PC-3 (cell line): Measurements from ENCODE around the gene METTL5. TPM values are rescaled to one million over a fixed set of nuclear protein-coding genes. Genes with fewer than 3 reads are reported as not detected.

Experiments
- ATAC-seq: fragments of 200-7000 bp; cut with Tn5 transposase; 2 replicates; pipeline ENCODE4 v1.9.1; 2020; ENCODE audit warnings: mild to moderate bottlenecking, moderate library complexity
- BruUV-seq: library from RNA; stranded (reverse); fragments of 400-500 nt; replicated peaks from 2 replicates; lab custom pipeline; 2021; lab: Mats Ljungman, UMichigan
- CTCF ChIA-PET: fragments of 300-600 bp; sonication (Branson Sonifier 250); formaldehyde crosslinking; loops from one replicate; lab custom pipeline; 2022; ENCODE audit warnings: antibody characterized with exemption; lab: Charles Lee
- POLR2A ChIA-PET: fragments of 300-600 bp; sonication (Branson Sonifier 250); formaldehyde crosslinking; loops from one replicate; lab custom pipeline; 2022; ENCODE audit warnings: antibody characterized with exemption; ENCODE audit not compliant: unreplicated experiment; lab: Charles Lee
- DNase-seq: peaks from one replicate; pipeline ENCODE4 v3.0.0-alpha.2; 2015
- H2AFZ ChIP-seq: fragments of 300-600 bp; sonication (generic); 2 replicates; pipeline ENCODE4 v1.6.0; 2016; ENCODE audit warnings: antibody characterized with exemption, low read length
- H3F3A ChIP-seq: fragments of 300-600 bp; sonication (generic); one replicate; pipeline ENCODE4 v1.6.0; 2017; ENCODE audit warnings: antibody characterized with exemption, low read length, control low read depth, mild to moderate bottlenecking; ENCODE audit not compliant: unreplicated experiment
- H3K27ac ChIP-seq: fragments of 300-600 bp; sonication (generic); 2 replicates; pipeline ENCODE4 v1.5.1; 2016; ENCODE audit warnings: mild to moderate bottlenecking, low read length
- H3K27me3 ChIP-seq: fragments of 300-600 bp; sonication (generic); 2 replicates; pipeline ENCODE4 v1.6.1; 2016; ENCODE audit warnings: low read length, mixed read lengths
- H3K36me3 ChIP-seq: fragments of 300-600 bp; sonication (generic); 2 replicates; pipeline ENCODE4 v1.6.1; 2016; ENCODE audit warnings: low read depth, mixed run types, low read length, mixed read lengths
- H3K4me1 ChIP-seq: fragments of 300-600 bp; sonication (generic); 2 replicates; pipeline ENCODE4 v1.5.1; 2016; ENCODE audit warnings: low read length; ENCODE audit not compliant: insufficient read depth
- H3K4me2 ChIP-seq: fragments of 300-600 bp; sonication (generic); 2 replicates; pipeline ENCODE4 v1.6.0; 2016; ENCODE audit warnings: low read length
- H3K4me3 ChIP-seq: fragments of 300-600 bp; sonication (generic); 2 replicates; pipeline ENCODE4 v1.5.1; 2016; ENCODE audit warnings: mild to moderate bottlenecking, low read length, mixed read lengths
- H3K79me2 ChIP-seq: fragments of 300-600 bp; sonication (generic); 2 replicates; pipeline ENCODE4 v1.6.1; 2017; ENCODE audit warnings: low read length, mixed read lengths
- H3K9ac ChIP-seq: fragments of 300-600 bp; sonication (generic); 2 replicates; pipeline ENCODE4 v1.6.0; 2016; ENCODE audit warnings: mild to moderate bottlenecking, low read length
- H3K9me2 ChIP-seq: fragments of 300-600 bp; sonication (generic); replicated peaks from 2 replicates; pipeline ENCODE4 v1.6.1; 2016; ENCODE audit warnings: mixed run types, low read length, mixed read lengths
- H3K9me3 ChIP-seq: fragments of 300-600 bp; sonication (generic); 2 replicates; pipeline ENCODE4 v1.6.1; 2016; ENCODE audit warnings: low read length, mixed read lengths
- H4K20me1 ChIP-seq: fragments of 300-600 bp; sonication (generic); 2 replicates; pipeline ENCODE4 v1.6.1; 2016; ENCODE audit warnings: low read length, mixed read lengths
- EZH2 ChIP-seq: fragments of 300-600 bp; sonication (generic); IDR thresholded peaks from one replicate; pipeline ENCODE4 v1.6.1; 2017; ENCODE audit warnings: antibody characterized with exemption, mild to moderate bottlenecking, low read length; ENCODE audit not compliant: unreplicated experiment
- EZH2phosphoT487 ChIP-seq: fragments of 300-600 bp; sonication (generic); IDR thresholded peaks from 2 replicates; pipeline ENCODE4 v1.6.1; 2018; ENCODE audit warnings: mild to moderate bottlenecking, antibody characterized with exemption, low read length, borderline replicate concordance
- intact Hi-C: fragments of 100-400 bp; cut with micrococcal nuclease; formaldehyde crosslinking; loops from 2 replicates; pipeline ENCODE4 v1.9.0; 2023
- total RNA-seq: library from RNA; depleted of rRNA; stranded (reverse); fragments of >200 nt; gene quantifications from 2 replicates; pipeline ENCODE4 v1.2.3, GENCODE V29; 2014
- TF ChIP-seq, protein P1 (sequence below): fragments of 300-600 bp; sonication (generic); conservative IDR thresholded peaks from 2 replicates; pipeline ENCODE4 v1.5.1; 2017; ENCODE audit warnings: antibody characterized with exemption, low read depth, mild to moderate bottlenecking, low read length

METTL5 gene
- total RNA-seq, 1 experiment from 2014 or later = 61.1 TPM

DNA sequence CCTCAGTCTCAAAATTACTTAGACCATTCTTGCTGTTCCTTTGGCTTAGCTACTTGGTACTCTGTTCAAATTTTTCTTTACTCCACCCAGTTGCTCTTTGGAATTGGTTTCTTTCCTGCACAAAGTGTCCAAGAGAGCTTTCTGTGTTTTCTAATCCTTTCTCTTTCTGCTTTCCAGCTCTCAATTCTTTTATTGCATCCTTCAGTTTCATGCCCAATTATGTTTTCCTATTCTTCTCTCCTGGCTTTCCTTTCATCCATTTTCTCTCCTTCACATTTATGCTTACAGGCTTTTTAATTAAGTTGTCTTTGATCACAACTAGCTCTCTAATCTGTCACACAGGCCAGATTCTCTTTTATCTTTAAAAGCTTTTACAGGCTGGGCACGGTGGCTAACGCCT, 40.8 kb upstream of the METTL5 start:
- intact Hi-C loops = no loop called here
- CTCF ChIA-PET = no interaction called here
- H3K9ac ChIP-seq = no peak overlapping the region
- H3K4me2 ChIP-seq = no peak overlapping the region
- H3K9me2 ChIP-seq = no peaks in the 10 kb centered on the region
- H3K79me2 ChIP-seq = peaks cover 89% of the 10 kb centered on the region
- H4K20me1 ChIP-seq = no peaks in the 10 kb centered on the region
- no peak for ATAC-seq
- H3K4me3 ChIP-seq = no peak overlapping the region
- no peak overlapping the region for H2AFZ ChIP-seq
- TF ChIP-seq EZH2phosphoT487 = no peak
- TF ChIP-seq, protein P1, sequence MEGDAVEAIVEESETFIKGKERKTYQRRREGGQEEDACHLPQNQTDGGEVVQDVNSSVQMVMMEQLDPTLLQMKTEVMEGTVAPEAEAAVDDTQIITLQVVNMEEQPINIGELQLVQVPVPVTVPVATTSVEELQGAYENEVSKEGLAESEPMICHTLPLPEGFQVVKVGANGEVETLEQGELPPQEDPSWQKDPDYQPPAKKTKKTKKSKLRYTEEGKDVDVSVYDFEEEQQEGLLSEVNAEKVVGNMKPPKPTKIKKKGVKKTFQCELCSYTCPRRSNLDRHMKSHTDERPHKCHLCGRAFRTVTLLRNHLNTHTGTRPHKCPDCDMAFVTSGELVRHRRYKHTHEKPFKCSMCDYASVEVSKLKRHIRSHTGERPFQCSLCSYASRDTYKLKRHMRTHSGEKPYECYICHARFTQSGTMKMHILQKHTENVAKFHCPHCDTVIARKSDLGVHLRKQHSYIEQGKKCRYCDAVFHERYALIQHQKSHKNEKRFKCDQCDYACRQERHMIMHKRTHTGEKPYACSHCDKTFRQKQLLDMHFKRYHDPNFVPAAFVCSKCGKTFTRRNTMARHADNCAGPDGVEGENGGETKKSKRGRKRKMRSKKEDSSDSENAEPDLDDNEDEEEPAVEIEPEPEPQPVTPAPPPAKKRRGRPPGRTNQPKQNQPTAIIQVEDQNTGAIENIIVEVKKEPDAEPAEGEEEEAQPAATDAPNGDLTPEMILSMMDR = no peak
- no peak for TF ChIP-seq EZH2
- no peaks in the 10 kb centered on the region for H3K27me3 ChIP-seq
- no peak overlapping the region for H3K27ac ChIP-seq
- no peaks in the 10 kb centered on the region for H3F3A ChIP-seq
- H3K4me1 ChIP-seq = no peaks in the 10 kb centered on the region
- no peaks in the 10 kb centered on the region for H3K9me3 ChIP-seq
- POLR2A ChIA-PET = no interaction called here
- H3K36me3 ChIP-seq = no peaks in the 10 kb centered on the region
- no TSS peak for BruUV-seq
- no peak for DNase-seq

DNA sequence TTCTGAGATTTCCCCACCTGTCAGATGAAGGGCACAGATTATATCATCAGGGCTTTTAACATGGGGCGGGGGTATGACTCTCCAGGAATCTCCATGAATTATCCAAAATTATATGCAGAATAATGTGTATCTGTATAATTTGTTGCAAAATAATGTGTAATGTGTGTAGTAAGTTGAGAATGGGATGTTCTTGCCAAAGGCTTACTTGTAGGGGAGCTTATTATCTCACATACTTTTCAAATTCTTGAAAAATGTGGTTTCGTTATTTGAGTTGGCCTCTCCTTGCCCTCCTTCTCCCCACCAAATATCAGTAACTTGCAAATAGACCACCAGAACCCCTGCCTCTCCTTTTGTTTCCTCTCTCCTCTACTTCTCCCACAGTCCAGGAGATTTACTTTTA, 38.1 kb upstream of the METTL5 start:
- no peaks in the 10 kb centered on the region for H3K9me2 ChIP-seq
- no peak for ATAC-seq
- intact Hi-C loops = no loop called here
- DNase-seq = no peak
- H3K9me3 ChIP-seq = no peaks in the 10 kb centered on the region
- BruUV-seq = no TSS peak
- H3K27ac ChIP-seq = no peak overlapping the region
- H3K4me1 ChIP-seq = no peaks in the 10 kb centered on the region
- peaks cover 87% of the 10 kb centered on the region for H3K79me2 ChIP-seq
- TF ChIP-seq, protein P1 = no peak
- TF ChIP-seq EZH2 (no peak), EZH2phosphoT487 (no peak)
- no peak overlapping the region for H3K4me2 ChIP-seq
- no peak overlapping the region for H2AFZ ChIP-seq
- no peak overlapping the region for H3K4me3 ChIP-seq
- no peaks in the 10 kb centered on the region for H3K27me3 ChIP-seq
- no peaks in the 10 kb centered on the region for H3K36me3 ChIP-seq
- ChIA-PET POLR2A (no interaction called here), CTCF (no interaction called here)
- no peak overlapping the region for H3K9ac ChIP-seq
- H4K20me1 ChIP-seq = no peaks in the 10 kb centered on the region
- no peaks in the 10 kb centered on the region for H3F3A ChIP-seq

DNA sequence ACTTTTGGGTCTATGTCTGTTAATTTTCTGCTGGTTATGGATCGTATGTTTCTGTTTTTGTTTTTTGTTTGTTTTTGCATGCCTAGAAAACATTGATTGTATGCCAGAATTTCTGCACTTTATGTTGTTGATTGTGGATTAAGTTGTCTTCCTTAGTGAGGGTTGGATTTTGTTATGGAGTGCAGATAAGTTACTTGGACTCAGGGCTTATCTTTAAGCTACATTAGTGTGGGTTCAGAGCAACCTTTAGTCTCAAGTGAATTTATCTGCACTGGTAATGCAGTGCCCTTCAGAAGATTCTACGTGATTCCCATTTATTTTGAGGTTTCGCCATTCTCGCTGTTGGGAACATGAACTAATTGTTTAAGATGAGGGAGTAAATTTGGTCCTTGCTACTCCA, 35.4 kb upstream of the METTL5 start:
- TF ChIP-seq, protein P1 = no peak
- TF ChIP-seq EZH2 (no peak), EZH2phosphoT487 (no peak)
- Histone ChIP-seq H3F3A (no peaks in the 10 kb centered on the region), H3K27me3 (no peaks in the 10 kb centered on the region), H3K9me2 (no peaks in the 10 kb centered on the region), H3K9ac (no peak overlapping the region), H3K4me3 (no peak overlapping the region), H3K36me3 (no peaks in the 10 kb centered on the region), H3K27ac (no peak overlapping the region), H3K4me2 (no peak overlapping the region), H3K79me2 (peaks cover 66% of the 10 kb centered on the region), H2AFZ (no peak overlapping the region), H4K20me1 (no peaks in the 10 kb centered on the region), H3K4me1 (no peaks in the 10 kb centered on the region), H3K9me3 (no peaks in the 10 kb centered on the region)
- intact Hi-C loops = no loop called here
- ChIA-PET POLR2A (no interaction called here), CTCF (no interaction called here)
- no peak for ATAC-seq
- no peak for DNase-seq
- BruUV-seq = no TSS peak
